Calu3 (cell line): Measurements from ENCODE around the gene VPS13D. TPM values are rescaled to one million over a fixed set of nuclear protein-coding genes. Genes with fewer than 3 reads are reported as not detected.

Source experiments
- BruUV-seq: library from RNA; stranded (reverse); fragments of 400-500 nt; replicated peaks from 2 replicates; lab custom pipeline; 2021; lab: Mats Ljungman, UMichigan
- CTCF ChIA-PET: fragments of 300-600 bp; sonication (Branson Sonifier 250); formaldehyde crosslinking; loops from one replicate; lab custom pipeline; 2022; ENCODE audit warnings: antibody characterized with exemption; lab: Charles Lee
- DNase-seq: peaks from one replicate; pipeline ENCODE4 v3.0.0; 2022
- H3K27ac Mint-ChIP-seq: one replicate; pipeline ENCODE4 v1.8.0; 2022; ENCODE audit warnings: mixed read lengths; ENCODE audit not compliant: unreplicated experiment
- H3K27me3 Mint-ChIP-seq: one replicate; pipeline ENCODE4 v1.8.0; 2022; ENCODE audit warnings: mixed read lengths; ENCODE audit not compliant: unreplicated experiment
- H3K36me3 Mint-ChIP-seq: one replicate; pipeline ENCODE4 v1.8.0; 2022; ENCODE audit warnings: mild to moderate bottlenecking, moderate library complexity, mixed read lengths; ENCODE audit not compliant: insufficient read depth, unreplicated experiment
- H3K4me1 Mint-ChIP-seq: one replicate; pipeline ENCODE4 v1.8.0; 2022; ENCODE audit warnings: mild to moderate bottlenecking, low read depth, mixed read lengths; ENCODE audit not compliant: unreplicated experiment
- H3K4me3 Mint-ChIP-seq: one replicate; pipeline ENCODE4 v1.8.0; 2022; ENCODE audit warnings: mild to moderate bottlenecking, low read depth, moderate library complexity, mixed read lengths; ENCODE audit not compliant: unreplicated experiment
- H3K9me3 Mint-ChIP-seq: one replicate; pipeline ENCODE4 v1.8.0; 2022; ENCODE audit warnings: low read depth, mixed read lengths; ENCODE audit not compliant: unreplicated experiment
- intact Hi-C: fragments of 100-400 bp; cut with micrococcal nuclease; formaldehyde crosslinking; loops from one replicate; pipeline ENCODE4 v1.10.0; 2022; ENCODE audit not compliant: unreplicated experiment
- total RNA-seq: library from RNA; stranded (reverse); gene quantifications from 2 replicates; pipeline ENCODE4 v1.2.3, GENCODE V29; 2022
- TF ChIP-seq, protein P1 (sequence below): fragments of 200-600 bp; IDR thresholded peaks from one replicate; pipeline ENCODE4 v1.8.0; 2022; ENCODE audit warnings: antibody characterized with exemption; ENCODE audit not compliant: unreplicated experiment

The VPS13D gene
- total RNA-seq, 1 experiment from 2014 or later: 30.6 TPM

DNA sequence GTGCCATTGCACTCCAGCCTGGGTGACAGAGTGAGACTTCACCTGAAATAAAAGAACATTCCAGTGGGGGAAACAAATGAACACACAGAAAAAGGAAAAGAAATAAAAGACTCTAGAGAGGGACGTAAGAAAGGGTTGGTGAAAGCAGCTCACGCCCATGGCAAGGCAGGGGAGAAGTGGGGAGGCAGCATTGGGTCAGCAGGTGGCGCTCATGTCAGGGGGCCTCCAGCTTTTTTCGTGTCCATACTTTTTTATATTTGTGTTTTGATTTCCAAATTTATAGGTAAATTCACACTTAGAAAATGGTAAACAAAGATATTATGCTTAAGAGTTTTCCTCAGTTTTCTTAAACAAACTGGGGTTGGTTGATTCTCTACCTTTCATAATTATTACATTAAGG, 45.5 kb downstream of the VPS13D start:
- no peaks in the 10 kb centered on the region for H3K4me1 Mint-ChIP-seq
- peak; percentile 36 for DNase-seq
- CTCF ChIA-PET: interaction anchor here (0.8 to 1.0 kb wide), 3 partner anchors 106 to 384 kb away, joined by 3 to 5 read pairs (median 4); no protein-coding TSS in a partner anchor
- no peaks in the 10 kb centered on the region for H3K9me3 Mint-ChIP-seq
- no peak overlapping the region for H3K4me3 Mint-ChIP-seq
- H3K27ac Mint-ChIP-seq: no peak overlapping the region
- no TSS peak for BruUV-seq
- intact Hi-C loops: loop anchor here (2.0 kb wide), 1 partner anchor 383 kb away; no protein-coding TSS in a partner anchor
- H3K27me3 Mint-ChIP-seq: no peaks in the 10 kb centered on the region
- TF ChIP-seq, protein P1, sequence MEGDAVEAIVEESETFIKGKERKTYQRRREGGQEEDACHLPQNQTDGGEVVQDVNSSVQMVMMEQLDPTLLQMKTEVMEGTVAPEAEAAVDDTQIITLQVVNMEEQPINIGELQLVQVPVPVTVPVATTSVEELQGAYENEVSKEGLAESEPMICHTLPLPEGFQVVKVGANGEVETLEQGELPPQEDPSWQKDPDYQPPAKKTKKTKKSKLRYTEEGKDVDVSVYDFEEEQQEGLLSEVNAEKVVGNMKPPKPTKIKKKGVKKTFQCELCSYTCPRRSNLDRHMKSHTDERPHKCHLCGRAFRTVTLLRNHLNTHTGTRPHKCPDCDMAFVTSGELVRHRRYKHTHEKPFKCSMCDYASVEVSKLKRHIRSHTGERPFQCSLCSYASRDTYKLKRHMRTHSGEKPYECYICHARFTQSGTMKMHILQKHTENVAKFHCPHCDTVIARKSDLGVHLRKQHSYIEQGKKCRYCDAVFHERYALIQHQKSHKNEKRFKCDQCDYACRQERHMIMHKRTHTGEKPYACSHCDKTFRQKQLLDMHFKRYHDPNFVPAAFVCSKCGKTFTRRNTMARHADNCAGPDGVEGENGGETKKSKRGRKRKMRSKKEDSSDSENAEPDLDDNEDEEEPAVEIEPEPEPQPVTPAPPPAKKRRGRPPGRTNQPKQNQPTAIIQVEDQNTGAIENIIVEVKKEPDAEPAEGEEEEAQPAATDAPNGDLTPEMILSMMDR: peak; percentile 16
- no peaks in the 10 kb centered on the region for H3K36me3 Mint-ChIP-seq

DNA sequence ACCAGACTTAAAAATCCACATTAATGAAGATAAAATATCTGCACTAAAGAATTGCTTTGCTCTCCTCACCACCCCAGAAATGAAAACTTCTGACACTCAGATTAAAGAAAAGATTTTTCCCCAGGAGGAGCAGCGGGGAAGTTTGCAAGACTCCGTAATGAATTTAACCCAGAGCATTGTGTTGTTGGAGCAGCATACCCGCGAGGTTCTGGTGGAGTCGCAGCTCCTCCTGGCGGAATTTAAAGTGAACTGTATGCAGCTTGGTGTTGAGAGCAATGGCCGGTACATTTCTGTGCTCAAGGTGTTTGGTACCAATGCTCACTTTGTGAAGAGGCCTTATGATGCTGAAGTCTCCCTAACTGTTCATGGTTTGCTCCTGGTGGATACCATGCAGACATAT, 46.4 kb downstream of the VPS13D start:
- Mint-ChIP-seq H3K9me3 (no peaks in the 10 kb centered on the region), H3K36me3 (no peaks in the 10 kb centered on the region), H3K4me3 (no peak overlapping the region), H3K27ac (no peak overlapping the region), H3K4me1 (no peaks in the 10 kb centered on the region), H3K27me3 (no peaks in the 10 kb centered on the region)
- TF ChIP-seq, protein P1: no peak
- intact Hi-C loops: no loop called here
- CTCF ChIA-PET: no interaction called here
- no peak for DNase-seq
- no TSS peak for BruUV-seq

DNA sequence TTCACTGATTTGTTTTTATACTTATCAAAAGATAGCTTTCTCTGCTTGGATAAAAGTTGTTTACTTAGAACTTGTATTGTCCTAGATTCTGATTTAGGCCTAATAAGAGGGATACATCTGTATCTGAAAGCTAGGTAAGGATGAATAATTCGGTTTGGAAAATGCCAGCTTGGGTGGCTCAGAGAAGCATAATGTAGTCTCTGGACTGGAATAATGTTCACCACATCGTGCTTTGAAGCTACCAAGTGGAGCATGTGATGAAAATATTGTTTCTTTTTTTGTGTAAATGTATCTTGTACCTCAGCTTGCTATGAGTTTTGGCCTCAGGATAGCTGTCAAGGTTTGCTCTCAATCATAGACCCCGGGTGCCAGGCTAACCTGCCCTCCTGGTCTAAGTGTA, 49.2 kb downstream of the VPS13D start:
- Mint-ChIP-seq H3K9me3 (no peaks in the 10 kb centered on the region), H3K27me3 (no peaks in the 10 kb centered on the region), H3K36me3 (no peaks in the 10 kb centered on the region), H3K4me3 (no peak overlapping the region), H3K27ac (no peak overlapping the region), H3K4me1 (no peaks in the 10 kb centered on the region)
- TF ChIP-seq, protein P1: no peak
- DNase-seq: no peak
- intact Hi-C loops: no loop called here
- CTCF ChIA-PET: no interaction called here
- no TSS peak for BruUV-seq

DNA sequence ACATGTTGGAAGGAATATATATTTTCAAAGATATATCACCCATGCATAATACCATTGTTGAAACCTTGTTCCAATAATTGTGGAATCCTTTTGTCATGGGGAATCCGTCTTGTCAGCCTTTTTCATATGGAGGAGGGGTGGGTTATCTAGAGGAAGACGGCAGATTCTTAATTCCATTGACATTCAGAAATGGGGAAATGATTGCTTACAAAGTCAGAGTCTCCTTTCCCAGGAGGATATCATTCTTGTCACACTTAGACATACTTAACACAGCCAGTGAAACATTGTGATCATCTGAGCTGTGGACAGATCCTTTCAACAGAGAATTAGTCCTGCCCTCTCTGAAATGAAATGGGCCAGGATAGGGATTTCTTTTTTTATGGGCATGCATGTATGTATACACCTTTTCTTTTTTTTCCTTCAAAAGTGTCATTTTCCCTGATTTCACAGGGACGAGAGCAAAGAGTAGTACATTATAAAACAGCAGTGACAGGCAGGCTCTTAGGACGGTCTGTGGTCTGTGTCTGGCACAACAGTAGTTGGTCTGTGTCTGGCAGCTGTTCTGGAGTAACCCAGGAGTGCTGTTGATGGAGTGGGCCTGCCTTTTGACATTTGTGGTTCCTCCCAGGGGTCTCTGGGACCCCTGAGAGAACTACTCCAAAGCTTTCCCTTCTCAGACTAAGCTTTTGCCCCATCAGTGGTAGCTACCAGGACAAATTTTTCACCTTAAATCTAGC, 50.1 kb downstream of the VPS13D start:
- TF ChIP-seq, protein P1: no peak
- DNase-seq: no peak
- Mint-ChIP-seq H3K9me3 (no peaks in the 10 kb centered on the region), H3K36me3 (no peaks in the 10 kb centered on the region), H3K4me3 (no peak overlapping the region), H3K4me1 (no peaks in the 10 kb centered on the region), H3K27ac (no peak overlapping the region), H3K27me3 (no peaks in the 10 kb centered on the region)
- CTCF ChIA-PET: no interaction called here
- intact Hi-C loops: no loop called here
- BruUV-seq: no TSS peak
